ENCODE results near the gene FBN2.

Gene FBN2

GRCh38 chr5:128538000-128538249, at the start of gene FBN2:
Gene FBN2, minus strand, starts transcription at chr5:128538245. Its CDS starts 642 bp downstream, at chr5:128537603.
- peak within 1 kb of the TSS; percentile 58 for H3K4me3 ChIP-seq (ENCODE audit: low read depth, low read length)

GRCh38 chr5:128587275-128587674, 49.2 kb upstream of the FBN2 start:
- H3K4me3 ChIP-seq (ENCODE audit: low read depth, low read length) = no peak overlapping the region

GRCh38 chr5:128586848-128587247, 48.8 kb upstream of the FBN2 start:
- no peak overlapping the region for H3K4me3 ChIP-seq (ENCODE audit: low read depth, low read length)

GRCh38 chr5:128579639-128580038, 41.6 kb upstream of the FBN2 start:
- no peak overlapping the region for H3K4me3 ChIP-seq (ENCODE audit: low read depth, low read length)

GRCh38 chr5:128579093-128579492, 41.0 kb upstream of the FBN2 start:
- no peak overlapping the region for H3K4me3 ChIP-seq (ENCODE audit: low read depth, low read length)

GRCh38 chr5:128574041-128574440, 36.0 kb upstream of the FBN2 start:
- H3K4me3 ChIP-seq (ENCODE audit: low read depth, low read length) = no peak overlapping the region

GRCh38 chr5:128572930-128573319, 34.9 kb upstream of the FBN2 start:
- no peak overlapping the region for H3K4me3 ChIP-seq (ENCODE audit: low read depth, low read length)

GRCh38 chr5:128572051-128572929, 34.2 kb upstream of the FBN2 start:
- no peak overlapping the region for H3K4me3 ChIP-seq (ENCODE audit: low read depth, low read length)

GRCh38 chr5:128566178-128566577, 28.1 kb upstream of the FBN2 start:
- H3K4me3 ChIP-seq (ENCODE audit: low read depth, low read length) = no peak overlapping the region

GRCh38 chr5:128559300-128560297, 21.6 kb upstream of the FBN2 start:
- H3K4me3 ChIP-seq (ENCODE audit: low read depth, low read length) = no peak overlapping the region

GRCh38 chr5:128553747-128554146, 15.7 kb upstream of the FBN2 start:
- H3K4me3 ChIP-seq (ENCODE audit: low read depth, low read length) = no peak overlapping the region

GRCh38 chr5:128551476-128551875, 13.4 kb upstream of the FBN2 start:
- no peak overlapping the region for H3K4me3 ChIP-seq (ENCODE audit: low read depth, low read length)

GRCh38 chr5:128549496-128549895, 11.5 kb upstream of the FBN2 start:
- no peak overlapping the region for H3K4me3 ChIP-seq (ENCODE audit: low read depth, low read length)

- no peak overlapping the region for H3K4me3 ChIP-seq (ENCODE audit: low read depth, low read length)
Measured at GRCh38 chr5:128546658-128547281, 8.7 kb upstream of the FBN2 start.

GRCh38 chr5:128541385-128541784, 3.3 kb upstream of the FBN2 start:
- H3K4me3 ChIP-seq (ENCODE audit: low read depth, low read length) = no peak overlapping the region

- peak overlapping the region; percentile 57 for H3K4me3 ChIP-seq (ENCODE audit: low read depth, low read length)
Measured at GRCh38 chr5:128539038-128539429, 989 bp upstream of the FBN2 start.

- H3K4me3 ChIP-seq (ENCODE audit: low read depth, low read length) = peak overlapping the region; percentile 57
Measured at GRCh38 chr5:128538250-128539037, 399 bp upstream of the FBN2 start.

- peak overlapping the region; percentile 58 for H3K4me3 ChIP-seq (ENCODE audit: low read depth, low read length)
Measured at GRCh38 chr5:128537221-128537999, 635 bp downstream of the FBN2 start.

GRCh38 chr5:128536254-128537220, 1.5 kb downstream of the FBN2 start:
- peak overlapping the region; percentile 58 for H3K4me3 ChIP-seq (ENCODE audit: low read depth, low read length)
